ENCODE results near the gene RHD.
"Not testable (repeated sequence)": the region's sequence is repeated elsewhere in the genome, so short reads cannot be mapped to it uniquely, and the experiment has no call there.

RHD gene

GRCh38 chr1:25327864-25328790 is 55.8 kb downstream of the RHD start:
- peak overlapping the region; percentile 65; the same call in 1 of the 2 replicates for H3K27ac ChIP-seq

DNA sequence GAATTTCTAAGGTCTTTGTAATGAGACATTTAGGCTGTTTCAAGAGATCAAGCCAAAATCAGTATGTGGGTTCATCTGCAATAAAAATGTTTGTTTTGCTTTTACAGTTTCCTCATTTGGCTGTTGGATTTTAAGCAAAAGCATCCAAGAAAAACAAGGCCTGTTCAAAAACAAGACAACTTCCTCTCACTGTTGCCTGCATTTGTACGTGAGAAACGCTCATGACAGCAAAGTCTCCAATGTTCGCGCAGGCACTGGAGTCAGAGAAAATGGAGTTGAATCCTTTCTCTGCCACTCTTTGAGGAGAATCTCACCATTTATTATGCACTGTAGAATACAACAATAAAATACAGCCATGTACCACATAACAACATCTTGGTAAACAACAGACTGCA is 56.5 kb downstream of the RHD start:
- peak overlapping the region; percentile 65 for H3K27ac ChIP-seq

- peak overlapping the region; percentile 65 for H3K27ac ChIP-seq
Measured at GRCh38 chr1:25329336-25329735, 57.0 kb downstream of the RHD start.

DNA sequence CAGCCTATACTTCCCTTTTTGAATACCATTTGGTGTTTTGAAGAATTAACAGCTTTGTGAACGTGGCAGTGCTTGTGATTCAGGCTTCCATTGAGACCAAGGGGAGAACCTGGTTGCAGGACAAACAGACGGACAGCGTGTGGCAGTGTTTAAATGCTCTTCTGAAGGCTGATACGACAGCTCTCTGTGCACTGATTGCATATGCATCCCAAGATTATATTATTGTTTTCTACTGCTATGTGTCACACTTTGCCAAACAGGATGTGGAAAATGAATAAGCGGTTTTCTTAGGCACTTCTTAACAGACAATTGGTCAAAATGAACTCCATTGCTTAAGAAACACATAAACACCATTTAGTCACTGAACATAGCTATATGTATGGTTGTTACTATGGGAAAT is 57.6 kb downstream of the RHD start:
- TF ChIP-seq, protein P1, sequence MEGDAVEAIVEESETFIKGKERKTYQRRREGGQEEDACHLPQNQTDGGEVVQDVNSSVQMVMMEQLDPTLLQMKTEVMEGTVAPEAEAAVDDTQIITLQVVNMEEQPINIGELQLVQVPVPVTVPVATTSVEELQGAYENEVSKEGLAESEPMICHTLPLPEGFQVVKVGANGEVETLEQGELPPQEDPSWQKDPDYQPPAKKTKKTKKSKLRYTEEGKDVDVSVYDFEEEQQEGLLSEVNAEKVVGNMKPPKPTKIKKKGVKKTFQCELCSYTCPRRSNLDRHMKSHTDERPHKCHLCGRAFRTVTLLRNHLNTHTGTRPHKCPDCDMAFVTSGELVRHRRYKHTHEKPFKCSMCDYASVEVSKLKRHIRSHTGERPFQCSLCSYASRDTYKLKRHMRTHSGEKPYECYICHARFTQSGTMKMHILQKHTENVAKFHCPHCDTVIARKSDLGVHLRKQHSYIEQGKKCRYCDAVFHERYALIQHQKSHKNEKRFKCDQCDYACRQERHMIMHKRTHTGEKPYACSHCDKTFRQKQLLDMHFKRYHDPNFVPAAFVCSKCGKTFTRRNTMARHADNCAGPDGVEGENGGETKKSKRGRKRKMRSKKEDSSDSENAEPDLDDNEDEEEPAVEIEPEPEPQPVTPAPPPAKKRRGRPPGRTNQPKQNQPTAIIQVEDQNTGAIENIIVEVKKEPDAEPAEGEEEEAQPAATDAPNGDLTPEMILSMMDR (conservative IDR thresholded peaks at IDR 0.05) = peak; percentile 31
- H3K27ac ChIP-seq = not testable (repeated sequence)

- H3K27ac ChIP-seq = peak overlapping the region; percentile 24; the same call in 1 of the 2 replicates
Measured at GRCh38 chr1:25336922-25337354, 64.6 kb downstream of the RHD start.

- H3K27ac ChIP-seq = peak overlapping the region; percentile 93
Measured at GRCh38 chr1:25337483-25338187, 65.3 kb downstream of the RHD start.

GRCh38 chr1:25338188-25338981 is 66.1 kb downstream of the RHD start, which contains the start of gene TMEM50A:
TMEM50A (plus strand) TSS chr1:25338334; CDS start chr1:25340487, 2,153 bp downstream.
- TF ChIP-seq, protein P1 (conservative IDR thresholded peaks at IDR 0.05) = no peak
- peak within 1 kb of the TSS; percentile 93 for H3K27ac ChIP-seq

DNA sequence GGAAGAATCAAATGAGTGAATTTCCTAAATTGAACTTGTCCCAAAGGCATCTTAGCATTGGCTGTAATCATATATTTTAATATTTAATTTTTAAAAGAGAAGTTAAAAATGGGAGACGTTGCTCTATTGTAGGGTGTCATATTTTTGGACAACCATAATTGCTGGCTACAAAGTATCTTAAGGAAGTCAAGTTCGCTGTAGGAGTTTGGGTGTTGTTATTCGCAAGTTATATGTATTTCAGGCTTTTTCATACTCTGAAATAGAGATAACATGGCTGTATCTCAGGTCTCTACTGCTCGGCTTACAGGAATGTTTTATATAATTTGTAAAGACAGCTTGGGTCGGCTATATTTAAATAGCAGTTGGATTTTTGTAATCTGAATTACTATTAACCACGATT is 66.7 kb downstream of the RHD start:
- TF ChIP-seq, protein P1 (conservative IDR thresholded peaks at IDR 0.05) = no peak
- H3K27ac ChIP-seq = peak overlapping the region; percentile 93

GRCh38 chr1:25341746-25342145 is 69.4 kb downstream of the RHD start:
- no peak overlapping the region for H3K27ac ChIP-seq
- TF ChIP-seq, protein P1 (conservative IDR thresholded peaks at IDR 0.05) = no peak

DNA sequence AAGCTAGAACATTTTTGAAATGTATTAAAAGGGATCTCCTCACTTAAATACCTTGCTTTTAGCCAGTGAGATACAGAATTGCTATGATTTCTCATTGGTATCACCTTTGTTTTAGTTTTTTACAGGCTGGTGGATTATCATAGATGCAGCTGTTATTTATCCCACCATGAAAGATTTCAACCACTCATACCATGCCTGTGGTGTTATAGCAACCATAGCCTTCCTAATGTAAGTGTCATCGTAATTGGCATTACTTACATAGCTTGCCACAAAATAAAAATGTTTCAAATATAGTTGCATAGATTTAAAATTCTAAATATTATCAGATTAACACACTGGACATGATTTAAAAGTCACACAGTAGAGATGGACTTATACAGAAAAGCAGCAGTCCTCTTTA is 70.5 kb downstream of the RHD start:
- TF ChIP-seq, protein P1 (conservative IDR thresholded peaks at IDR 0.05) = no peak

More for the DNA sequence above, 70.5 kb downstream of the RHD start:
- H3K27ac ChIP-seq = no peak overlapping the region

Measured in VCaP (cell line).